Body of pancreas (tissue), 4 donors: ENCODE results near the gene PATJ. TPM values are rescaled to one million over a fixed set of nuclear protein-coding genes. Genes with fewer than 3 reads are reported as not detected.
"Not testable (repeated sequence)": the region's sequence is repeated elsewhere in the genome, so short reads cannot be mapped to it uniquely, and the experiment has no call there.

Experiments
- ATAC-seq: fragments of 150-250 bp; one replicate; pipeline ENCODE4 v1.9.1; 2016
- DNase-seq, 4 donors: peaks; one replicate each; pipeline ENCODE4 v3.0.0-alpha.2; 2019
- H3K27ac ChIP-seq, 4 donors: fragments of 200-600 bp; sonication (generic); 1 replicate in 3 of 4; 2 replicates in 1 of 4; pipeline versions ENCODE4 v1.5.1 to v1.6.1; 2016 to 2019; ENCODE audit warnings: mild to moderate bottlenecking in 1 of 4, mixed read lengths in 1 of 4, moderate library complexity in 1 of 4
- H3K27me3 ChIP-seq, 2 donors: fragments of 200-600 bp; sonication (generic); one replicate each; pipeline ENCODE4 v1.6.0; 2016; ENCODE audit warnings: mild to moderate bottlenecking in 1 of 2
- H3K36me3 ChIP-seq, 2 donors: fragments of 200-600 bp; sonication (generic); replicated peaks in 1 of 2; 2 replicates each; pipeline ENCODE4 v1.5.1; 2016; ENCODE audit warnings: low read depth in 2 of 2; ENCODE audit not compliant: insufficient read depth in 1 of 2
- H3K4me1 ChIP-seq: fragments of 200-600 bp; sonication (generic); one replicate; pipeline ENCODE4 v1.6.0; 2016
- H3K4me3 ChIP-seq, 2 donors: fragments of 200-600 bp; sonication (generic); 1 replicate in 1 of 2; 2 replicates in 1 of 2; pipeline ENCODE4 v1.5.1; 2016 to 2019
- H3K9me3 ChIP-seq, 3 donors: fragments of 200-600 bp; sonication (generic); 1 replicate in 2 of 3; 2 replicates in 1 of 3; pipeline ENCODE4 v1.5.1; 2016
- POLR2A ChIP-seq, 3 donors: fragments of 450-650 bp; IDR thresholded peaks; one replicate each; pipeline ENCODE4 v1.6.1; 2016; ENCODE audit warnings: antibody characterized with exemption in 3 of 3, mild to moderate bottlenecking in 2 of 3
- WGBS, 2 donors: methylation state at CpG; one replicate each; pipeline ENCODE4 v1.1.5; 2017; 5-methylcytosine and 5-hydroxymethylcytosine counted together
- intact Hi-C: fragments of 100-400 bp; cut with DNase I; formaldehyde crosslinking; loops from one replicate; pipeline ENCODE4 v1.15.1; 2023
- total RNA-seq, 2 donors: library from RNA; depleted of rRNA; stranded (reverse); fragments of >200 nt; gene quantifications; one replicate each; pipeline ENCODE4 v1.1.0, GENCODE V29; 2016
- TF ChIP-seq, protein P1 (sequence below), 7 experiments: fragments of 450-650 bp in 4 of 7; fragments of 200-600 bp in 3 of 7; sonication (generic) in 3 of 7; IDR thresholded peaks; one replicate each; pipeline ENCODE4 v1.5.1; 2016 to 2019; ENCODE audit warnings: antibody characterized with exemption in 7 of 7

PATJ gene
- total RNA-seq, 2 donors from 2014 or later: 54.2 to 72.5 TPM

- Histone ChIP-seq H3K27me3 (no peaks in the 10 kb centered on the region), H3K27ac (no peak overlapping the region), H3K4me3 (no peak overlapping the region), H3K4me1 (no peaks in the 10 kb centered on the region), H3K9me3 (no peaks in the 10 kb centered on the region), H3K36me3 (no peaks in the 10 kb centered on the region)
- ATAC-seq (no peak), DNase-seq (no peak)
- 93 to 96% methylated on average over 3 of the region's 3 CpGs for WGBS, 2 donors
- intact Hi-C loops: no loop called here
- no peak for TF ChIP-seq POLR2A (IDR thresholded peaks at IDR 0.05)
- TF ChIP-seq, protein P1, sequence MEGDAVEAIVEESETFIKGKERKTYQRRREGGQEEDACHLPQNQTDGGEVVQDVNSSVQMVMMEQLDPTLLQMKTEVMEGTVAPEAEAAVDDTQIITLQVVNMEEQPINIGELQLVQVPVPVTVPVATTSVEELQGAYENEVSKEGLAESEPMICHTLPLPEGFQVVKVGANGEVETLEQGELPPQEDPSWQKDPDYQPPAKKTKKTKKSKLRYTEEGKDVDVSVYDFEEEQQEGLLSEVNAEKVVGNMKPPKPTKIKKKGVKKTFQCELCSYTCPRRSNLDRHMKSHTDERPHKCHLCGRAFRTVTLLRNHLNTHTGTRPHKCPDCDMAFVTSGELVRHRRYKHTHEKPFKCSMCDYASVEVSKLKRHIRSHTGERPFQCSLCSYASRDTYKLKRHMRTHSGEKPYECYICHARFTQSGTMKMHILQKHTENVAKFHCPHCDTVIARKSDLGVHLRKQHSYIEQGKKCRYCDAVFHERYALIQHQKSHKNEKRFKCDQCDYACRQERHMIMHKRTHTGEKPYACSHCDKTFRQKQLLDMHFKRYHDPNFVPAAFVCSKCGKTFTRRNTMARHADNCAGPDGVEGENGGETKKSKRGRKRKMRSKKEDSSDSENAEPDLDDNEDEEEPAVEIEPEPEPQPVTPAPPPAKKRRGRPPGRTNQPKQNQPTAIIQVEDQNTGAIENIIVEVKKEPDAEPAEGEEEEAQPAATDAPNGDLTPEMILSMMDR (IDR thresholded peaks at IDR 0.05): no peak
Measured at GRCh38 chr1:61962631-61963030, 220.4 kb downstream of the PATJ start.

DNA sequence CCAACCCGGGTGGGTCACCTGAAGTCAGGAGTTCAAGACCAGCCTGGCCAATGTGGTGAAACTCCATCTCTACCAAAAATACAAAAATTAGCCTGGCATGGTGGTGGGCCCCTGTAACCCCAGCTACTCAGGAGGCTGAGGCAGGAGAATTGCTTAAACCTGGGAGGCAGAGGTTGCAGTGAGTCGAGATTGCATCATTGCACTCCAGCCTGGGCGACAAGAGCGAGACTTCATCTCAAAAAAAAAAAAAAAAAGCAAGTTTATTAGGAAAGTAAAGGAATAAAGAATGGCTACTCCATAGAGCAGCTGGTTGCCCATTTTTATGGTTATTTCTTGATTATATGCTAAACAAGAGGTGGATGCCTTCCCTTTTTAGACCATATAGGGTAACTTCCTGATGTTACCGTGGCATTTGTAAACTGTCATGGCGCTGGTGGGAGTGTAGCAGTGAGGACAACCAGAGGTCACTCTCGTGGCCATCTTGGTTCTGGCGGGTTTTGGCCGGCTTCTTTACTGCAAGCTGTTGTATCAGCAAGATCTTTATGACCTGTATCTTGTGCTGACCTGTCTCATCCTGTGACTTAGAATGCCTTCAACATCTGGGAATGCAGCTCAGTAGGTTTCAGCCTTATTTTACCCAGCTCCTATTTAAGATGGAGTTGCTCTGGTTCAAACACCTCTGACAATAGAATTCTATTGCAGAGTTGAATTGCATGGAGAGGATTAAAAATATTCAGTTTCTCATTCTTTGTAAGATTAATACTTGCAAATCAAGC, 224.4 kb downstream of the PATJ start:
- H3K36me3 ChIP-seq, H3K9me3 ChIP-seq, intact Hi-C loops, DNase-seq, H3K4me3 ChIP-seq, H3K27ac ChIP-seq, H3K27me3 ChIP-seq, ATAC-seq, H3K4me1 ChIP-seq: not testable (repeated sequence)
- WGBS, 2 donors: 91 to 94% methylated on average over 9 of the region's 9 CpGs

DNA sequence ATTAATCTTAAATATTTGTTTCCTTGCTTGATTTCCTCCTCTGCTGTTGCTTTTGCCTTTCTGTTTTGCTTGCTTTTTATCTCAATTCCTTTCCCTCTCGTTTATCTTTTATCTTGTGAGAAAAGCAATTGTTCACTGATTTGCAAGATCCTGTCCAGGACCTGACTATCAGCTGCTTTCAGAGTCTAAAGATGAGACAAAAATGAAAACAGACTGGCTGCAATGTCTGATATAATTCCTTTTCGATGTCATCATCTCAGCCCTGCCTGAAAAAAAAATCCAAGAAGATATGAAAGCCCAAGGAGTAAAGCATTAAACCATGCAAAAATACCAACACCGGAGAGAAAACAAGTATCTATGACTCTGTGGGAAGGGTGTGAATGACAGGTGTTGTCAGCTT, 225.5 kb downstream of the PATJ start:
- DNase-seq (no peak), ATAC-seq (no peak)
- intact Hi-C loops: no loop called here
- H3K4me1 ChIP-seq: no peaks in the 10 kb centered on the region
- H3K36me3 ChIP-seq: no peaks in the 10 kb centered on the region
- H3K4me3 ChIP-seq: no peak overlapping the region
- H3K9me3 ChIP-seq: no peaks in the 10 kb centered on the region
- no peak overlapping the region for H3K27ac ChIP-seq
- no peaks in the 10 kb centered on the region for H3K27me3 ChIP-seq
- TF ChIP-seq, protein P1 (IDR thresholded peaks at IDR 0.05): no peak
- no peak for TF ChIP-seq POLR2A (IDR thresholded peaks at IDR 0.05)
- 45 to 53% methylated on average over 3 of the region's 3 CpGs for WGBS, 2 donors

- Histone ChIP-seq H3K9me3 (no peaks in the 10 kb centered on the region), H3K36me3 (no peaks in the 10 kb centered on the region), H3K4me1 (no peaks in the 10 kb centered on the region), H3K27ac (no peak overlapping the region), H3K27me3 (no peaks in the 10 kb centered on the region), H3K4me3 (no peak overlapping the region)
- 90% methylated on average over 1 of the region's 1 CpG for WGBS, 2 donors
- intact Hi-C loops: no loop called here
- DNase-seq: no peak
- TF ChIP-seq, protein P1 (IDR thresholded peaks at IDR 0.05): no peak
- no peak for TF ChIP-seq POLR2A (IDR thresholded peaks at IDR 0.05)
- no peak for ATAC-seq
Measured at GRCh38 chr1:61968869-61969268, 226.6 kb downstream of the PATJ start.

DNA sequence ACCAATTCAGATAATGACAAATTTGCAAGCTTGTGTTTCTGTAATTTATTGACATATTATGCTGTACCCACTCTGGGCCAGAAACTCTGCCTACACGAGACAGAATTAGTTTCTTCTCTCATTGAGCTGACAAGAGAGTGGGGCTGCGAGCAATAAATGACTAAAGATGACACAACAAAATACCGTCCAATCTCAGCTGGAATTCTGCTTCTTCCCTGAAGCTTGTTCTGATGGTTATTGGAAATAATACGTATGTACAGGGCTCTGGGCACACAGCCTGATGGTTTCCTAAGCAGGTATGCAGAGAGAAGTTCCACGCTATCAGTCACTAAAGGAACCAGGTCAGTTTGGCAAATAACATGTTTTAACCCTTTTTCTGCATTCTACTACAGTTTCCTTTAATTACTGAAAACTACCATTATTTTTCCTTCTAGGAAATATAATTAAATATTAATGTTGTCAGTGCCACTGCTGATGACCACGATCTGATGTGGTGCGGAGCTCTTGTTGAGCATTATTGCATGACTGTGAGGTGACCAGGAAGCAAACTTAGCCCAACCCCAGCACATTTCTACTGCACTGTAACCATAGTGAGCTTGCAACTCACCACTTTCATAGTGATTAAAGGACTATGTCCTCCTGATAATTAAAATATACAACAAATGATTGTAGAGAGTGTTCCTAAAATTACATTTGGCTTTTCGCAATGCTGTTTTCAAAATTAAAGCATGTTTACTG, 231.0 kb downstream of the PATJ start:
- WGBS, 2 donors: 69 to 73% methylated on average over 8 of the region's 8 CpGs
- no peak for ATAC-seq
- intact Hi-C loops: no loop called here
- Histone ChIP-seq H3K27me3 (no peaks in the 10 kb centered on the region), H3K27ac (no peak overlapping the region), H3K4me1 (no peaks in the 10 kb centered on the region), H3K4me3 (no peak overlapping the region), H3K36me3 (no peaks in the 10 kb centered on the region), H3K9me3 (no peaks in the 10 kb centered on the region)
- no peak for TF ChIP-seq POLR2A (IDR thresholded peaks at IDR 0.05)
- TF ChIP-seq, protein P1 (IDR thresholded peaks at IDR 0.05): no peak
- DNase-seq: no peak
